ENCODE results near the gene GSN.

GSN gene

DNA sequence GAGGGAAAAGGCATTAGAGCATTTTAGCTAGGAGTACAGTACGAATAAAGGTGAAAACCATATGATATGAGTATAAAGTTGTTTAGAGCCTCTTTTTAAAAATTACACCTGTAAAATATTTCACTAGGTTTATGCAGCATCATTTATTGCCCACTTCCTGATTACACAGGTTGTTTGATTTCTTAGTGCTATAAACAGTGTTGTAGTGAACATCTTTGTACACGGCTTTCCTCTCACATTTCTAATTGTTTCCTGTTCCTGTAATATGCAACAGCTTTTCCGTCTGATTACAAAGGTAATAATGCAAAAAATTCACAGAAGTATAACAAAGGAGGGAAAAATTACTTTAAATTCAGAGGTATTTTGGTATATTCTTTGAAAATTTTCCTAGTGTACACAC lies 89.0 kb downstream of the GSN start:
- DNase-seq: no peak

DNA sequence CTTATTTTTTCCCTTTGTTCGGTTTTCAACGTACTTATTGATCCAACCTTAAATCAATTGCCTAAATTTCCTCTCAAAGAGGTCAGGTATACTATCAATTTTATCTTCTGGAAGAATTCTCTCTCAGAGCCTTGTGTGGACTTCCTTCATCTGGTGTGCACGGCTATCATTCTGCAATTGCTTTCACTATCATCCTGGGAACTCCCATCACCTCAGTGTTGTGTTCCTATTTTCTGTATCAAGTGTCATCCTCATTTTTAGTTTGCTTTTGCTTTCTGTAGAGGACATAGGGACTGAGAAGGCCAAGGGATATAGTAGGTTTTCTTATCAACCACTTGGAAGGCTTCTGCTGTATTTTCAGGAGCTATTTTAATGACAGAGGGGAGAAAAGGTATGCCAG lies 90.8 kb downstream of the GSN start:
- no peak for DNase-seq

DNA sequence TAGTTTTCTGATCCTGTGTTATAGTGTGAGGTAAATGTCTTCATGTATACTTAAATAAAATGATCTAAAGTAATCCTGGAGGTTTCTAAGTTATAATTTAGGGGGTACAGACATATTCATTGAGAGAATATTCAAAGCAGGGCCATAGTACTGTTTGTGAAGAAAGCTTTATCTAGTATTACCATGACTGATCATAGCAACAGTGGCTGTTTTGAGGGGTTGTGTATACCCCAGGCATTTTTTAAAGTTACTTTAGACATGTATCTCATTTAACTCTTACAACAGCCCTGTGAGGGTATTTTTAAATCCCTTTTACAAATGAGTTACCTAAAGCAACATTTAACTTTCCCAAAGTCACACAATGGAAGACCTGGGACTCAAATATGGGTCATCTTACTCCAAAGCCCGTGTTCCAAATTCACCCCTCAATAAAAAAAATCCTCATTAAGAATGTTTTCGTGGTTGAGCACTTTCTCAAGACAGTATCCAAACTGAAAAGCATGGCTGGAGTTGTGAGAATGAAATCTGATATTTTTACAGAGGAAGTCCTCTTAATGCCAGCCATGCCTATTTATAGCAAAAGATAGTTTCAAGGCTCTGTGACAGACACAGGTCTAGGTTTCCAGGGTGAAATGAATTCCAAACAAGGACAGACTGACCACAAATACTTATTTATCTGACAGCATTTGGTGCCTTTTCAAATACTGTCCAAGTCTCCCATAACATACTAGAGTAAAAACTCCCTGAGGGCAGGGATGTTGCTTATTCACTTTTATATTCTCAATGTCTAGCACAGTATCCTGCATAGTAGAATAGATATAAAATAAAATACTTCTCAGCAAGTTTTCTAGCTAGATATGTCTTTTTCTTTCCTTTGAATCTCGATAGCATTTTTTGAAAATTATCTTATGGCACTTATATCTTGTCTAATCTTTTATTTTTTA lies 91.7 kb downstream of the GSN start:
- no peak for DNase-seq

DNA sequence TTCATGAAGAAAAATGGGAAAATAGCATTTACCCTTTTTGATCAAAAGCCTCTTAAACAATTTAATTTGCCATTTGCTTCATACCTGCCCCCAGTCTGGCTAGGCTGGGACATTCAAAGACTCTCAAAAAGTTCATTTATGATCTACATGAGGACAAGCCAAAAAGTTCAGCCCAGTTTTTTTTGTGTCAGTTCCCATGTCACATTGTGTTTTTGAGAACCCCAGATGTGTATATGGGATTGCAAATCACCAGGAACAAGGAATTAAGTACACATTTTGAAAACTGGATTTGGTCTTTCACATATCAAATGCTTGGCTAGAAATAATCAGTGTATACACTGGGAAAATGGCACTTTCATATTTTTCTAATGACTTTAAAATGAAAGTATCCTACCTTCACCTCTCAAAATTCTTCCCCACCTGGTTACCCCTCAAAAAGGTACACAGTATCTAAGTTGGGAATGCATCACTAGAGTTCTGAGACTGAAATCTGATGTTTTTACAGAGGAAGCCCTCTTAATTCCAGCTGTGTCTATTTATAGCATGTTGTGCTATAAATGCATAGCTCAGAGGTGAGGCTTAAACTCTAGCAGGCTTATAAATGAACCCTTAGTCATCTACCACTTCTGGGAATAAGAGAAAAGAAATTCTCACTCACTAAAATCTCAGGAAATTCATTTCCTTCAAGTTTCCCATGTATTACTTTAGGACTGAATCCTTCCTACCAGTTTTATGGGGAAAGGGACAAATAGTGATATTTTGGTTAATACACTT lies 92.8 kb downstream of the GSN start:
- no peak for DNase-seq

DNA sequence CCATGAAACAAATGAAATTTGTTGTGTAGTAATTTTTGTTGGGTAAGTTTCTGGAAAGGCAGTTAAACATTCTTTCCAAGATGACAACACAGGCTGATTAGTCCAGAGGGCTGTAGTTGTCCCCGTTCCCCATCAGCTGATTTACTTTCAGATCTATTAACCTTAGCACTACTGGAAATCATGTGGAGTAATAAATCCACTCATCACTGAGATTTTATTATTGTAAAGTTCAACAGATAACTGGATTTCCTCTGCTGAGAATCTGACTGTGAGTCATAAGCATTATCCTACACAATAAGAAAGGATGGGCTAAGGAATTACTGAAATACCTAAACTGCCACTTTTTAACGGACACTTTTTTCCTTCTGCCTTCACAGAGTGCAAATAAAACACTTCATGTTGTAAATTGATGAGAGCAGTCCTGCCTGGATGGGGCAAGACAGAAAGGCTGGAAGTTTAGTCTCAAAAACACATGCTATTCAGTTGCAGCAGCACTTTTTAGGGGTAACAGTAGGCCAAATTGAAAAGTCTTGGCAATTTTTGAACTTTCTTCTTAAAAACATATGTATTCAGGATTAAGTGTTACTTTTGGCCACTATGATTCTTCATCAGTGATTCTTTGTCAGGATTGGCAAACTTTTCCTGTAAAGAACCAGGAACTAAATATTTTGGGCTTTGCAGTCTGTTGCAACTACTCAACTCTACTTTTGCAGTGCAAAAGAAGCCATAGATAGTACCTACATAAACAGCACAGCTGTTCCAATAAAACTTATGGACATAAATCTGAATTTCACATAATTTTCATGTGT lies 95.1 kb downstream of the GSN start:
- DNase-seq: no peak

DNA sequence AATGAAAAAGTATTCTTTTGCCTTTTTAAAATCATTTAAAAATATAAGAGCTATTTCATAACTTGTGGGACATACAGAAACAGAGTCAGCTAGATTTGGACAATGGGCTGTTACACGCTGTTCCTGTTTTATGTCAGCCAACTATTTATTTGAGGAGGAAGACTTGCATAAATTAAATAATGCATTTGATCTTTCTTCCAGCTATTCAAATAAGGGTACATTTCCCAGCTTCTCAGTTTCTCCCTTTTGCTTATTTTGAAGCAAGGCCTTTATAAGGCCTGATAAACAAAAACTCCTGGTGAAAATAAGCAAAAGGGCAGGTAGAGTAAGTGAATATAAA lies 95.6 kb downstream of the GSN start:
- no peak for DNase-seq

DNA sequence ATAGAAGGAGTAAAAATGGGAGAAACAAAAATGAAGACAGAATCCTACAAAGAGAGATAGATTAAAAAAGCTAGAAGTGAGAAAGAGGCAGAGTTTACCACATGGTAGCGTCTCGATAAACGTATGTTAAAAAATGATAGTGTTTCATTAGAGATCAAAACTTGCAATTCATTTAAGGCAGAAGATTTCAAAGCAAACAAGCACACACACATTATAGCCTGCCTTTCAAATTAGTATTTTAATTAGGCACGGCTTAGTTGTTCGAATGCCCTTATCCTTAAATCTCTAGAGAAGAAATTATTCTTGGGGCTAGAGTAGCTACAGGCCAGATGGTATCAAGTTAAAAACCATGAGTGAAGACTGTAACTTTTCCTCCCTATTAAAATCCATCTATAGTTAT lies 96.1 kb downstream of the GSN start:
- no peak for DNase-seq

DNA sequence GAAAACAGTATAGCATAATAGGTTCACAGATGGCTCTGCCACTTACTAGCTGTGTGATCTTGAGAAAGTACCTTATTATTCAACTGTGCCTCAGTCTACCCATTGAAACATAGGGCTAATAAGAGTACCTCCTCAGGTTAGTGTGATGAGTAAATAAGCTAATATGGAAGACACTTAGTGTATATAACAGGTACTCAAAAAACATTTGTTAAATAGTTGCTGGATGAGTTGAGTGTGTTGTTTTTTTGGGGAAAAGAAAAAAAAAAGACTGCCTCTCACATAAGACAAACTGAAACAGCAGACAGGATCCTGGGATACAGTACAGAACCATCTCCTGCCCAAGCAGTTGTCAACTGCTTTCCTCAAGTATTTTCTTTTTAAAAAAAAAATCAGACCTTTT lies 96.9 kb downstream of the GSN start:
- no peak for DNase-seq

DNA sequence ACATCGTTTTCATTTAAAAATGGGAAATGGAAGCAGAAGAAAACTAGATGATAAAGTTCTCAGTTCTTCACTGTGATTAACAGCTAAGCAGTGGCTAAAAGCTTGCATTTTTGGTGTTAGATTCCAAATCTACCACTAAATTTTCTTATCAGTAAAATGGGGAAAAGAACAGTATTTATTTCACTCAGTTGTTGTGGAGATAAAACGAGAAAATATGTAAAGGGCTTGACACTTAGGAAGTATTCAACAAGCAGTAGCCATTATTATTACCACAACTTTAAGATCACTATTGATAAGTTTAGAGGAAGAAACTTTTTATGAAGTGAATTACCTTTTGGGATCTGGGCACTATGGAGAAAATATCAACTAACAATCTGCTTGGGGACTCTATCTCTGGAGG lies 97.6 kb downstream of the GSN start:
- DNase-seq: no peak

DNA sequence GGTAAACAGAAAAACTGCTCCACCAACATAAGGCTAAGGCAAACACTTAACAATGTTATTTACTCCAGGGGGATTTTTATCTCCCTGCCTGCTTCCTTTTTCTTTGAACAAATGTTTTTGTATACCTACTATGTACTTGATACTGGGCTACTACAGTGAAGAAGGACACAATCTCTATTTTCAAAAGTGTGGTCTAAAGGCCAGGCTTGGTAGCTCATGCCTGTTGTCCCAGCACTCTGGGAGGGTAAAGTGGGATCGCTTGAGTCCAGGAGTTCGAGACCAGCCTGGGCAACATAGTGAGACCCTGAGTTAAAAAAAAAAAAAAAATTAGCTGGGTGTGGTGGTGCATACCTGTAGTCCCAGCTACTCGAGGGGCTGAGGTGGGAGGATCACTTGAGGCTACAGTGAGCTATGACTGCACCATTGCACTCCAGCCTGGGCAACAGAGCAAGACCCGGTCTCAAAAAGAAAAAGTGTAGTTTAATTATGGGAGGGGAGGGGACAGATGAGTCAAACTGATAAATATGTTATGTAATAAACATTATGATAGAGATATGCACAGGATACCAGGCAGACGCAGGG lies 98.7 kb downstream of the GSN start:
- DNase-seq: no peak

DNA sequence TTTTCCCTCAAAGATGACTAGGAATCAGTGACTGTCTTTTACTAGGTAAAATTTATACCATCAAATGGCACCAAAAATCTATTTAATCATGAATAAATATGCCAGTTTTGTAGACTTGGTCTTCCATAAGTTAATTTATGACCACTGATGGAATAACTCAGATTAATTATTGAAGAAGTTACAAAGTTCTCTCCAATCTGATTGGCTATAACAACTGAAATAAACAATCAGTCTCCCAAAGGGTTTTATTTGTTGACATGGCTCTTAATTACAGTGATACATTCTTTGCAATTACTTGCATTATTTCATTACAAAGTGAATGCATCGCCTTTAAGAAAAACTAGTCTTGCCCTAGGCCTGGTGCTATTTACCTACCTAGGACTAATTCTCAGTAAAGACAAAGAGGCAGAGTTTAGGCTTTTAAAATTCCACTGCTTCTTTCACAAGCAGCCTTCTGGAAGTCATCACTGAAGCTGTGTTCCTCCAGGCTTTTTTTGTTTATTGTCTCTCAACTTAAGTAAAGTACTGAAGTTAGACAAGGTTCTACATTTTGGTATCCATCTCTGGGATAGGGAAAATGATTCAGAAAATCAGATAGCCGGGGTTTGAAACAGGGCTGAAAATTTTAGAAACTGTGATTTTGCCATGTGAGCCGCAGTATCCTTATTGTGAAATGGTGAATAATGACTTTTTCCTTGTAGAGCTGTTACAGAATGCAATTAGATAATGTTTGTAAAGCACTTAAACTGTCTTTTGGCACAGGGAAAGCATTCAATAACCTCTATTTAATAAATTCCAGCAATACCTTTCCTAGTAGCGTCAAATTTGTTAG lies 99.6 kb downstream of the GSN start:
- DNase-seq: no peak

DNA sequence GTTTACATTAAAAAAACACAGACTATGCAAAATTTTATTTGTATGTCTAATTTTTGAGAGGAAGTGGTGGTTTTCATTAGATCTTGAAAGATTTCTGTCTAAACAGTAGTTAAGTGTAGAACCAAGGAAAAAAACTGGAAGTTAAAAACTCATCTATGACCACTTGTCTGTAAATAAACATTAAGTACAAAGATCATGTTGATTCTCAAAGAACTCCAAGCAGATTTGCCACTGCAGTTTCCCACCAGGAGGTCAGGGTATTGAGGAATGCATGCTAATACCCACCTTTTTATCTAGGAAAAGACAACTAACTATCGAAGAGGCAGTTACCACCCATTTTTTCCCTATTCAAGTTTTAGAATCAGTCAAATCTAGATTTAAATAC lies 100.2 kb downstream of the GSN start:
- no peak for DNase-seq

DNA sequence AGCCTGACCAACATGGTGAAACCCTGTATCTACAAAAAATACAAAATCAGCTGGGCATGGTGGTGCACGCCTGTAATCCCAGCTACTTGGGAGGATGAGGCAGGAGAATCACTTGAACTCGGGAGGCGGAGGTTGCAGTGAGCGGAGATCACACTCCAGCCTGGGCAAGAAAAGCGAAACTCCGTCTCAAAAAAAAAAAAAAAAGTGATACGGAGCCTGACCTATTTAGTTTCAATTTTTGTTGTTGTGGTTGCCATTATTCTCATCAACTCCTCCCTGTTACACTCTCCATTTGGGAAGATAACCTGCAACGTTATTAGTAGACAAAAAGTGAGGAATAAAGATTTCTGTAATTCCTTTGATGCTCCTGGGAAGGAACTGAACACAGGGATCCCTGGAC lies 100.8 kb downstream of the GSN start:
- DNase-seq: no peak

DNA sequence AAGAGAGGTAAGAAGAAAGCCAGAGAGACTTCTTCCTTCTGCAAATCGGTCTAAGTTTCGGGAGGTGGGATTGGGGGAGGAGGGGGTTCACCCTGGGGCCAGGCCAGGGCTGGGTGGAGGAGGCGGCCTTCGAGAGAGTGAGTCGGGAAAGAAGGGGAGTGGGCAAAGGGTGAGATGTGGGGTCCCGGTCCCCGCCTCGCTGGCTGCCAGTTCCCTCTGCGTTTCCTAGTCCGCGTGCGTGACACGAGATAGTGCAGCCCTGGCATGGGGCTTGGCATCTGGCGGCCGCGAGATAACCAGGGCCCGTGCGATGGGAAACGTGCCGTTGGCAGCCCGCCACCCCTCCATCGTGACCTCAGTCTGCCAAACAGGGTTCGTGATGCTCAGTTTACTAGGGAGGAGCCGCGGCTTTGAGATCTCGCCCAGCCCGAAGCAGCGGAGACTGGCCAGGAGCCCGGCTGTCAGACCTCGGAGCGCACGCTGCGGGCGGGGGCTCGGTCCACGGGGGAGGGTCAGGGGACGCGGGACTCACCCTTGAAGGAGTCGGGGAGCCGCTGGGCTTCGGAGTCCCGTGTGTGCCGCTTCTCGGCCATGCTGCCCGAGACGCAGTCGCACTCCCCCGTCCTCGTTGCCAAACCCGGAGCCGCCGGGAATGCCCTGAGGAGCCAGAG lies 101.8 kb downstream of the GSN start, which contains the start of gene STOM:
STOM (minus strand) TSS at position 656 of the 671 bp plus-strand sequence; CDS start at position 593, 63 bp downstream.
- no peak for DNase-seq

DNA sequence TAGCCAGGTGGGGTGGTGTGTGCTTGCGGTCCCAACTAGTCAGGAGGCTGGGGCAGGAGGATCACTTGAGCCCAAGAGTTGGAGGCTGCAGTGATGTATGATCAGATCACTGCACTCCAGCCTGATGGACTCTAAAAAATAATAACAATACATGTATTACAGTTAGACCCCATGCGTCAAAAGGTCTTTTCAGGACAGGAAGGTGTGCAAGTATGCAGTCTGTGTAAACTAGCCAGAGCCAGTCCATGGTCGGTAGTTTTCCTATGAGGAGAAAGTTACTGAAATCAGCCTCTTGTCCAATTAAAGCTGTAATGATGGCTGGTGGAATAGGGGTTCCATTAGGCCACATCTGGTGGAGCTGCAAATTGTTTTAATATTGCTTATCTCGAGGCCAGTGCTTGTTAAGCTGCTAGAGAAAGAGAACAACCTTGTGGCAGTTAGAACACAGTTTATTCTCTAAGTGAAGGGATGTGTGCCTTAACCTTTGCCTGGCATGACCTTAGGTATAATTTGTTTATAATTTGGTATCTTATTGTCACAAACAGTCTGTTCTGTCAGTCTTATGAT lies 103.6 kb downstream of the GSN start:
- DNase-seq: no peak

DNA sequence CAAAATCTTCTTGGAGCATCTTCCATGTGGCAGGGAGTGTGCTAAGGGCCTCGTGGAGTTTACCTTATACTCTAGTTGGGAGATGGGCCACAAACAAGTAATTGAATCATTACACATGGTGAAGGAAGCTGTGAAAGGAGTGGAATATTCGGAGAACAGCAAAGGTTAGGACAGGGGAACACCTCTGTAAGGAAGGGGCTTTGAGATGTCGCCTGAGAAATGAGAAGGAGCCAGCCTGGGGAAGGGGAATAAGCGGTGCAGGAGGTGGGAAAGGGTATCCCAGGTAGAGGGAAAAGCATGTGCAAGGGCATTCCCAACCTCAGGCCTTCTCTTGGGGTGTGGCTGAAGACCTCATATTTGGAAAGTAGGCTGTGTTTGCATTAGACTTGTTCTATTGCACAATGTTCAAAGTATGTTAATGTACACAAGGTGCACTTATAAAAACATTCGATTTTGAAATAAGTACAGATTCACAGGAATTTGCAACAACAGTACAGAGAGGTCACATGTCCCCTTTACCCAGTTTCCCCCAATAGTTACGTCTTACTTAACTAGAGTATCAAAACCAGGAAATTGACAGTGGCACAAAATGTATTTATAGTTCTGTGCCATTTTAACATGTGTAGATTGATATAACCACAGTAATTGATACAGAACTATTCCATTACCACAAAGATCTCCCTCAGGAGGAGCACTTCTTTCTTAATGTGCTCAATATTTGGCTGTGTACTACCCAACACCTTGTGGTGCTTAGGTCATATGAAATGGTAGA lies 104.5 kb downstream of the GSN start:
- no peak for DNase-seq

DNA sequence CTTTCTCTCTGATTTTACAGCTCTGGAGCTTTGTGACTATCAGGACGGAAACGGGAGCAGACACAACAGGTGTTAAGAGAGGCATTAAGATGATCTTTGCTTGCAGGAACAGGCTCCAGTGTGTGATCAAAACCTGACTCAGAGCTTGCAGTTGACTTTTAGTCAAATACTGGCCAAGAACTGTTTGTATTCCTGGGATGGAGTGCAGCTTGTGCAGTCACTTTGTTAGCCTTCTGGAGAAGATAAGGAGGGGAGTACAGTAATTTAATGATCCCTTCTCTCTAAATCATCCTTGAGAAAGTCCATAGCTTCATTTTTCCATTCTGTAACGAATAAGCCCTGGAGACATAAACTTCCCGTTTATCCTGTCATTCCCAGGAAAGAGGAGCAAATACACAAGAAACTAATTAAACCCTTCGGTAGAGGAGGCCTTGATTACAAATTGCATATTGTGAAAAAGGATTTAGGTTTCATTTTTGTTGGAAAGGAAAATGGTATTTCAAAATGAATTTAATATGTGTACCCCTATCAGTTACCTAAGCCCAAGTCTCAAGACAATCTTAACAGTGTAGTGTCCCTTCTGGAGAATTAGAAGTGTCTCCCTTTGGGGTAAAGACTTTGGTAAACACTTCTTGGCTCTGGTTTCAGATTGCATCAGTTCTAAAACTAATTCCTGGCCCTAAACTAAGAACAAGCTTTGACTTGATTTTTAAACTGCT lies 105.2 kb downstream of the GSN start:
- DNase-seq: no peak

DNA sequence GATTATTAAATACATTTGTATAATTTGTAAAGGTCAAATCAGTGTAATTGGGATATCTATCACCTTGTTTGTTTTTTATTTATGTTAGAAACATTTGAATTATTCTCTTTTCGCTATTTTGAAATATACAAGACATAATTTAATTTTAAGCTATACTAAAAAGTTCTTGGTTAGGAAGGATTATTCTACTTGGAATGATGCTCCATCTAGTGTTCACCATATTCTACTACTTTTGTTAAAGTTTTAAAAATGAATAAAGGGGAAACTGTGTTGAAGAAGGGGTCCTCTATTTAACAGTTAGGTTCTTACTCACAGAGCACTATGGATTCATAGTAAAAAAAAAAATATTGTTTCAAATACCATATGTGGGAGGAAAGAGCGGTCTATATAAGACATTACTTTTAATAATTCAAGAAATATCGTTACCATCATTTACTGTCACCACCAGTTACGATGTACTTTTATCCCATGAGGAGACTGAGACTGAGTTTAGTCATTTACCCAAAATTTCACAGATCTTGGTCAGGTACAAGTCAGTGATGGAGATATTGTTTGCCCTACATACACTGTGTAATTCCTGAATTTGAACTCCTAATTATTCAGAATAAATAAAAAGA lies 108.4 kb downstream of the GSN start:
- no peak for DNase-seq

DNA sequence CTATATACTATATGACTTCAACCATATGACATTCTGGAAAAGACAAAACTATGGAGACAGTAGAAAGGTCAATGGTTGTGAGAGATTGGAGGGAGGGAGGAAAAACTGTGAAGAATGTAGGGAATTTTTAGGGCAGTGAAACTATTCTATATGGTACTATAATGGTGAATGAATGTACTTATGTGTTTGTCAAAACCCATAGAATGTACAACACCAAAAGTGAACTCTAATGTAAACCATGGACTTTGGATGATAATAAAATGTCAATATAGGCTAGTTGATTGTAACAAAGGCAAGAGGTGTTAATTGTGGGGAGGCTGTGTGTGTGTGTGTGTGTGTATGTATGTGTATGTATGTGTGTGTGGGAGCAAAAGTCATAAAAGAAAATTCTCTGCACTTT lies 112.9 kb downstream of the GSN start:
- DNase-seq: no peak

All from stimulated activated CD4-positive, alpha-beta T cell treated with anti-CD3 and anti-CD28 coated beads, Interleukin-12 subunit alpha, Interleukin-12 subunit beta, amount 100 ng/mL, for 4 hours (primary cell).